ENCODE results near the gene PYGM.

PYGM gene

GRCh38 chr11:64729851-64730382, 29.9 kb downstream of the PYGM start:
- no peak for DNase-seq

- DNase-seq, result no peak
Measured at GRCh38 chr11:64728757-64729365, 30.9 kb downstream of the PYGM start.

GRCh38 chr11:64726867-64727530, 32.8 kb downstream of the PYGM start:
- no peak for DNase-seq

- DNase-seq, result no peak
Measured at GRCh38 chr11:64726211-64726641, 33.5 kb downstream of the PYGM start.

GRCh38 chr11:64724863-64725532, 34.8 kb downstream of the PYGM start:
- no peak for DNase-seq

GRCh38 chr11:64723907-64724862, 35.6 kb downstream of the PYGM start:
- no peak for DNase-seq

- DNase-seq, result peak; percentile 79
Measured at GRCh38 chr11:64723117-64723906, 36.5 kb downstream of the PYGM start, which contains the start of gene NRXN2. TSS of gene NRXN2 (minus strand) at chr11:64723197. CDS start at chr11:64713699, 9,498 bp downstream.

GRCh38 chr11:64722141-64723065, 37.4 kb downstream of the PYGM start:
- no peak for DNase-seq

GRCh38 chr11:64721359-64721699, 38.4 kb downstream of the PYGM start:
- DNase-seq, result no peak

- no peak for DNase-seq
Measured at GRCh38 chr11:64720640-64721358, 39.0 kb downstream of the PYGM start.

- DNase-seq, result no peak
Measured at GRCh38 chr11:64720167-64720566, 39.6 kb downstream of the PYGM start.

GRCh38 chr11:64719406-64719805, 40.4 kb downstream of the PYGM start:
- DNase-seq, result no peak

- DNase-seq, result no peak
Measured at GRCh38 chr11:64718780-64719124, 41.0 kb downstream of the PYGM start.

- no peak for DNase-seq
Measured at GRCh38 chr11:64718084-64718779, 41.5 kb downstream of the PYGM start.

- no peak for DNase-seq
Measured at GRCh38 chr11:64717268-64717578, 42.6 kb downstream of the PYGM start.

- no peak for DNase-seq
Measured at GRCh38 chr11:64716473-64717267, 43.1 kb downstream of the PYGM start.

GRCh38 chr11:64715756-64716472, 43.9 kb downstream of the PYGM start:
- DNase-seq, result no peak

- DNase-seq, result no peak
Measured at GRCh38 chr11:64715110-64715509, 44.7 kb downstream of the PYGM start.
